HG03097 (cell line): ENCODE data around the gene MFAP3L.
"Not testable (repeated sequence)": the region's sequence is repeated elsewhere in the genome, so short reads cannot be mapped to it uniquely, and the experiment has no call there.

Source experiments
- ATAC-seq: cut with Tn5 transposase; IDR thresholded peaks from one replicate; pipeline ENCODE4 v1.9.1; 2021; ENCODE audit not compliant: unreplicated experiment, low FRiP score

MFAP3L gene

GRCh38 chr4:169952236-169953002 lies 73.8 kb downstream of the MFAP3L start:
- no peak for ATAC-seq

- ATAC-seq = no peak
These were observed 77.9 kb downstream of the MFAP3L start for GRCh38 chr4:169948271-169948670.

- no peak for ATAC-seq
These were observed 80.6 kb downstream of the MFAP3L start for GRCh38 chr4:169945636-169946035.

- ATAC-seq = not testable (repeated sequence)
These were observed 82.6 kb downstream of the MFAP3L start for GRCh38 chr4:169943601-169944000.

- ATAC-seq = no peak
These were observed 85.1 kb downstream of the MFAP3L start for GRCh38 chr4:169941141-169941540.

- no peak for ATAC-seq
These were observed 85.7 kb downstream of the MFAP3L start for GRCh38 chr4:169940460-169940859.
